GM23338 (cell line): ENCODE measurements around the gene ASPDH. TPM values are rescaled to one million over a fixed set of nuclear protein-coding genes. Genes with fewer than 3 reads are reported as not detected.

ENCODE experiments used
- ATAC-seq: fragments of 200-7000 bp; cut with Tn5 transposase; 3 replicates; pipeline ENCODE4 v1.9.1; 2020
- DNase-seq: peaks from one replicate; pipeline ENCODE4 v3.0.0-alpha.2; 2015; ENCODE audit warnings: low spot score
- H2AFZ ChIP-seq: fragments of 200-600 bp; sonication (generic); 2 replicates; pipeline ENCODE4 v1.8.0; 2016; ENCODE audit warnings: antibody characterized with exemption, mild to moderate bottlenecking, moderate library complexity
- H3F3A ChIP-seq: fragments of 200-600 bp; sonication (generic); replicated peaks from 2 replicates; pipeline ENCODE4 v1.8.0; 2017; ENCODE audit warnings: antibody characterized with exemption, mixed run types, low read depth
- H3K27ac ChIP-seq: fragments of 200-600 bp; sonication (generic); 2 replicates; pipeline ENCODE4 v1.6.1; 2016; ENCODE audit warnings: low read depth
- H3K27me3 ChIP-seq: fragments of 200-600 bp; sonication (generic); 2 replicates; pipeline ENCODE4 v1.8.0; 2016; ENCODE audit warnings: mild to moderate bottlenecking, mixed run types, moderate library complexity; ENCODE audit not compliant: insufficient read depth
- H3K36me3 ChIP-seq: fragments of 200-600 bp; sonication (generic); 2 replicates; pipeline ENCODE4 v1.8.0; 2016; ENCODE audit warnings: mild to moderate bottlenecking; ENCODE audit not compliant: insufficient read depth
- H3K4me1 ChIP-seq: fragments of 200-600 bp; sonication (generic); 2 replicates; pipeline ENCODE4 v1.8.0; 2016; ENCODE audit warnings: mild to moderate bottlenecking, moderate library complexity; ENCODE audit not compliant: insufficient read depth
- H3K4me2 ChIP-seq: fragments of 200-600 bp; sonication (generic); 2 replicates; pipeline ENCODE4 v1.7.1; 2017; ENCODE audit warnings: mixed run types
- H3K4me3 ChIP-seq: fragments of 200-600 bp; sonication (generic); 2 replicates; pipeline ENCODE4 v1.6.1; 2016; ENCODE audit warnings: mixed run types
- H3K79me2 ChIP-seq: fragments of 200-600 bp; sonication (generic); replicated peaks from 2 replicates; pipeline ENCODE4 v1.8.0; 2017; ENCODE audit warnings: mild to moderate bottlenecking; ENCODE audit not compliant: insufficient read depth
- H3K9me2 ChIP-seq: fragments of 200-600 bp; sonication (generic); 2 replicates; pipeline ENCODE4 v1.8.0; 2017; ENCODE audit not compliant: insufficient read depth
- H4K20me1 ChIP-seq: fragments of 200-600 bp; sonication (generic); replicated peaks from 2 replicates; pipeline ENCODE4 v1.8.0; 2017; ENCODE audit warnings: mild to moderate bottlenecking; ENCODE audit not compliant: insufficient read depth
- H3K27ac Mint-ChIP-seq: 2 replicates; pipeline ENCODE4 v1.8.0; 2020; ENCODE audit warnings: inconsistent platforms, mild to moderate bottlenecking, moderate library complexity, mixed read lengths
- H3K27me3 Mint-ChIP-seq: 3 replicates; pipeline ENCODE4 v1.8.0; 2022; ENCODE audit warnings: low read depth, mild to moderate bottlenecking, moderate library complexity, mixed read lengths, inconsistent platforms; ENCODE audit not compliant: insufficient read depth, poor library complexity
- H3K36me3 Mint-ChIP-seq: 3 replicates; pipeline ENCODE4 v1.8.0; 2021; ENCODE audit warnings: low read depth, mild to moderate bottlenecking, inconsistent platforms, moderate library complexity, mixed read lengths
- H3K4me1 Mint-ChIP-seq: 3 replicates; pipeline ENCODE4 v1.8.0; 2020; ENCODE audit warnings: mild to moderate bottlenecking, inconsistent platforms, mixed read lengths
- H3K4me3 Mint-ChIP-seq: 3 replicates; pipeline ENCODE4 v1.8.0; 2021; ENCODE audit warnings: moderate library complexity, mild to moderate bottlenecking, inconsistent platforms, mixed read lengths
- H3K9me3 Mint-ChIP-seq: 3 replicates; pipeline ENCODE4 v1.8.0; 2020; ENCODE audit warnings: moderate library complexity, mild to moderate bottlenecking, inconsistent platforms, mixed read lengths
- CREB1 ChIP-seq: fragments of 250-450 bp; sonication (Bioruptor Pico); IDR thresholded peaks from 2 replicates; pipeline ENCODE4 v1.5.0; 2020; ENCODE audit warnings: low read depth, mild to moderate bottlenecking, moderate library complexity
- CTCF ChIP-seq, 2 experiments: fragments of 200-600 bp in 1 of 2; sonication (generic) in 1 of 2; conservative IDR thresholded peaks; 2 replicates each; pipeline versions ENCODE4 v1.5.1 to v1.6.1; 2016 to 2017; ENCODE audit warnings: antibody characterized with exemption in 2 of 2, low read depth in 2 of 2, mild to moderate bottlenecking in 2 of 2, moderate library complexity in 1 of 2
- ETS1 ChIP-seq: IDR thresholded peaks from 2 replicates; pipeline ENCODE4 v1.6.1; 2016; ENCODE audit warnings: antibody characterized with exemption
- EZH2 ChIP-seq: fragments of 200-600 bp; sonication (generic); IDR thresholded peaks from one replicate; pipeline ENCODE4 v1.8.0; 2017; ENCODE audit warnings: antibody characterized with exemption, mild to moderate bottlenecking, low read depth; ENCODE audit not compliant: unreplicated experiment
- EZH2phosphoT487 ChIP-seq: fragments of 200-600 bp; sonication (generic); IDR thresholded peaks from one replicate; pipeline ENCODE4 v1.8.1; 2018; ENCODE audit warnings: antibody characterized with exemption; ENCODE audit not compliant: unreplicated experiment
- JUNB ChIP-seq: IDR thresholded peaks from one replicate; pipeline ENCODE4 v1.6.1; 2016; ENCODE audit warnings: antibody characterized with exemption; ENCODE audit not compliant: unreplicated experiment
- NANOG ChIP-seq: IDR thresholded peaks from 2 replicates; pipeline ENCODE4 v1.6.1; 2016; ENCODE audit warnings: antibody characterized with exemption, borderline replicate concordance
- POLR2AphosphoS5 ChIP-seq: IDR thresholded peaks from 2 replicates; pipeline ENCODE4 v1.6.1; 2016; ENCODE audit warnings: antibody characterized with exemption, low read depth
- REST ChIP-seq: IDR thresholded peaks from one replicate; pipeline ENCODE4 v1.6.1; 2018; ENCODE audit warnings: antibody characterized with exemption; ENCODE audit not compliant: unreplicated experiment
- STAT1 ChIP-seq: IDR thresholded peaks from one replicate; pipeline ENCODE4 v1.6.1; 2016; ENCODE audit warnings: antibody characterized with exemption; ENCODE audit not compliant: unreplicated experiment
- ZNF114 ChIP-seq: fragments of 250-450 bp; sonication (Bioruptor Pico); IDR thresholded peaks from 2 replicates; pipeline ENCODE4 v1.5.0; 2020; ENCODE audit warnings: mild to moderate bottlenecking, moderate library complexity
- ZNF331 ChIP-seq: fragments of 250-450 bp; sonication (Bioruptor Pico); IDR thresholded peaks from 2 replicates; pipeline ENCODE4 v1.5.0; 2020; ENCODE audit warnings: low read depth, mild to moderate bottlenecking, moderate library complexity
- ZNF462 ChIP-seq: fragments of 250-450 bp; sonication (Bioruptor Pico); IDR thresholded peaks from 2 replicates; pipeline ENCODE4 v1.5.0; 2020; ENCODE audit warnings: mild to moderate bottlenecking, moderate library complexity
- polyA plus RNA-seq: library from polyadenylated mRNA; unstranded; fragments of >200 nt; fragmentation: Nextera tagmentation; extraction: Ambion mirVana; gene quantifications from 2 replicates; pipeline ENCODE4 v1.2.1, GENCODE V29; 2016
- total RNA-seq: library from RNA; depleted of rRNA; stranded (reverse); fragments of >200 nt; shearing (Covaris generic); gene quantifications from 2 replicates; pipeline ENCODE4 v1.2.3, GENCODE V29; 2014

Gene ASPDH
- total and polyA plus RNA-seq, 2 experiments from 2014 or later, result not detected

GRCh38 chr19:50519006-50519575, 5.4 kb upstream of the ASPDH start:
- Mint-ChIP-seq H3K4me3 (no peak overlapping the region), H3K27me3 (peaks cover 8% of the 10 kb centered on the region), H3K4me1 (no peaks in the 10 kb centered on the region), H3K27ac (no peak overlapping the region), H3K9me3 (peaks cover 89% of the 10 kb centered on the region), H3K36me3 (peaks cover 27% of the 10 kb centered on the region; the same call in 2 of the 3 replicates)
- H3K4me1 ChIP-seq, result peaks cover 6% of the 10 kb centered on the region; the same call in 1 of the 2 replicates
- no peak overlapping the region for H2AFZ ChIP-seq
- H3K4me3 ChIP-seq, result no peak overlapping the region
- no peak overlapping the region for H3K27ac ChIP-seq
- TF ChIP-seq CTCF (conservative IDR thresholded peaks at IDR 0.05; ENCODE audit: low read depth in 2 of 2), result no peak
- TF ChIP-seq REST, result no peak
- no peak for TF ChIP-seq POLR2AphosphoS5
- TF ChIP-seq CREB1, result no peak
- TF ChIP-seq EZH2phosphoT487, result no peak
- TF ChIP-seq STAT1, result no peak
- TF ChIP-seq ZNF331 (CRISPR knock-in tag), result no peak
- TF ChIP-seq JUNB, result no peak
- no peak for TF ChIP-seq ZNF114
- TF ChIP-seq EZH2, result no peak
- no peak for TF ChIP-seq ETS1
- no peak for TF ChIP-seq NANOG
- TF ChIP-seq ZNF462 (CRISPR knock-in tag), result no peak
- no peak for DNase-seq
- no peaks in the 10 kb centered on the region for H3K36me3 ChIP-seq
- H3K27me3 ChIP-seq, result peaks cover 12% of the 10 kb centered on the region
- H4K20me1 ChIP-seq, result no peaks in the 10 kb centered on the region
- H3F3A ChIP-seq, result no peaks in the 10 kb centered on the region
- H3K9me2 ChIP-seq, result no peaks in the 10 kb centered on the region
- no peak overlapping the region for H3K4me2 ChIP-seq
- ATAC-seq, result no peak
- H3K79me2 ChIP-seq, result no peaks in the 10 kb centered on the region
